Liver (tissue), 9 donors: ENCODE results near the gene SP1. TPM values are rescaled to one million over a fixed set of nuclear protein-coding genes. Genes with fewer than 3 reads are reported as not detected.

Source experiments
- DNase-seq: peaks from one replicate; pipeline ENCODE4 v3.0.0-alpha.2; 2017; ENCODE audit warnings: low spot score
- H3K27ac ChIP-seq, 2 donors: one replicate each; pipeline ENCODE4 v1.7.0; 2013; ENCODE audit warnings: inconsistent platforms in 2 of 2, low read length in 2 of 2, control low read depth in 1 of 2, low read depth in 1 of 2, mild to moderate bottlenecking in 1 of 2
- H3K27me3 ChIP-seq, 4 donors: one replicate each; pipeline versions ENCODE4 v1.6.1 to v1.7.0; 2013; ENCODE audit warnings: low read length in 3 of 4, inconsistent platforms in 1 of 4, mild to moderate bottlenecking in 1 of 4, moderate library complexity in 1 of 4; ENCODE audit not compliant: control insufficient read depth in 4 of 4, insufficient read depth in 4 of 4
- H3K36me3 ChIP-seq, 4 donors: one replicate each; pipeline versions ENCODE4 v1.6.1 to v1.7.0; 2013; ENCODE audit warnings: low read length in 3 of 4, mild to moderate bottlenecking in 3 of 4, low read depth in 1 of 4, moderate library complexity in 1 of 4; ENCODE audit not compliant: control insufficient read depth in 4 of 4, insufficient read depth in 3 of 4
- H3K4me1 ChIP-seq, 4 donors: one replicate each; pipeline versions ENCODE4 v1.6.1 to v1.7.0; 2013; ENCODE audit warnings: low read length in 3 of 4, mild to moderate bottlenecking in 3 of 4, moderate library complexity in 1 of 4; ENCODE audit not compliant: control insufficient read depth in 4 of 4, insufficient read depth in 4 of 4
- H3K4me3 ChIP-seq, 3 donors: one replicate each; pipeline versions ENCODE4 v1.6.1 to v1.7.0; 2013; ENCODE audit warnings: low read length in 3 of 3, control low read depth in 1 of 3, low read depth in 1 of 3, mild to moderate bottlenecking in 1 of 3
- H3K9ac ChIP-seq, 2 donors: one replicate each; pipeline ENCODE4 v1.7.0; 2013; ENCODE audit warnings: low read length in 2 of 2, mild to moderate bottlenecking in 2 of 2, moderate library complexity in 2 of 2, control low read depth in 1 of 2, low read depth in 1 of 2
- H3K9me3 ChIP-seq, 4 donors: one replicate each; pipeline versions ENCODE4 v1.6.1 to v1.7.0; 2013; ENCODE audit warnings: low read length in 3 of 4; ENCODE audit not compliant: control insufficient read depth in 4 of 4
- ATF3 ChIP-seq: IDR thresholded peaks from 2 replicates; pipeline ENCODE4 v1.6.1; 2016; ENCODE audit warnings: antibody characterized with exemption
- CTCF ChIP-seq: fragments of 150-350 bp; IDR thresholded peaks from 2 replicates; pipeline ENCODE4 v1.5.1; 2017; ENCODE audit warnings: improper control_type of control experiment, low read depth, low read length; ENCODE audit not compliant: missing input control
- EGR1 ChIP-seq, 2 donors: IDR thresholded peaks; 2 replicates each; pipeline ENCODE4 v1.6.1; 2016 to 2018; ENCODE audit warnings: antibody characterized with exemption in 2 of 2, low read depth in 2 of 2
- FOXA2 ChIP-seq: IDR thresholded peaks from 2 replicates; pipeline ENCODE4 v1.6.1; 2016; ENCODE audit warnings: antibody characterized with exemption
- GABPA ChIP-seq, 2 donors: IDR thresholded peaks in 1 of 2; conservative IDR thresholded peaks in 1 of 2; 2 replicates each; pipeline ENCODE4 v1.6.1; 2016; ENCODE audit warnings: antibody characterized with exemption in 2 of 2, mild to moderate bottlenecking in 1 of 2, moderate library complexity in 1 of 2
- HNF4A ChIP-seq, 2 donors: conservative IDR thresholded peaks; 2 replicates each; pipeline ENCODE4 v1.6.1; 2016; ENCODE audit warnings: antibody characterized with exemption in 2 of 2, mild to moderate bottlenecking in 2 of 2
- HNF4G ChIP-seq: IDR thresholded peaks from 2 replicates; pipeline ENCODE4 v1.6.1; 2016; ENCODE audit warnings: antibody characterized with exemption
- JUND ChIP-seq, 2 donors: IDR thresholded peaks; 2 replicates each; pipeline ENCODE4 v1.6.1; 2016; ENCODE audit warnings: antibody characterized with exemption in 2 of 2
- MAX ChIP-seq: IDR thresholded peaks from 2 replicates; pipeline ENCODE4 v1.6.1; 2016; ENCODE audit warnings: antibody characterized with exemption
- NR2F2 ChIP-seq: IDR thresholded peaks from 2 replicates; pipeline ENCODE4 v1.6.1; 2016; ENCODE audit warnings: antibody characterized with exemption
- REST ChIP-seq: IDR thresholded peaks from 2 replicates; pipeline ENCODE4 v1.6.1; 2016; ENCODE audit warnings: antibody characterized with exemption, mild to moderate bottlenecking
- RXRA ChIP-seq, 2 donors: IDR thresholded peaks; 2 replicates each; pipeline ENCODE4 v1.6.1; 2017 to 2018; ENCODE audit warnings: antibody characterized with exemption in 2 of 2, mild to moderate bottlenecking in 1 of 2
- SP1 ChIP-seq: IDR thresholded peaks from 2 replicates; pipeline ENCODE4 v1.6.1; 2018; ENCODE audit warnings: antibody characterized with exemption, mild to moderate bottlenecking
- YY1 ChIP-seq: IDR thresholded peaks from 2 replicates; pipeline ENCODE4 v1.6.1; 2016; ENCODE audit warnings: antibody characterized with exemption, mild to moderate bottlenecking
- ZBTB33 ChIP-seq: IDR thresholded peaks from 2 replicates; pipeline ENCODE4 v1.6.1; 2016; ENCODE audit warnings: antibody characterized with exemption
- WGBS: extraction: QIAGEN DNeasy Blood & Tissue Kit; methylation state at CpG from one replicate; pipeline ENCODE4 v1.1.7; 2013; 5-methylcytosine and 5-hydroxymethylcytosine counted together
- polyA plus RNA-seq, 2 donors: library from polyadenylated mRNA; stranded (reverse) in 1 of 2; unstranded in 1 of 2; fragments of 200-250 nt in 1 of 2; fragments of >200 nt in 1 of 2; fragmentation: Nextera tagmentation in 1 of 2; extraction: Ambion mirVana in 1 of 2; gene quantifications; one replicate each; pipeline versions ENCODE4 v1.2.1 to v1.2.3, GENCODE V29; 2013 to 2015
- total RNA-seq, 2 donors: library from RNA; depleted of rRNA; stranded (reverse); fragments of >200 nt; gene quantifications; one replicate each; pipeline ENCODE4 v1.2.3, GENCODE V29; 2014
- donor health status: healthy.
- donor health status: healthy.
- donor health status: healthy.
- donor health status: healthy.
- donor health status: healthy.

Gene SP1
- total and polyA plus RNA-seq, 4 donors = 3.8 to 36.5 (median 18.2) TPM

GRCh38 chr12:53347905-53348304 lies 32.1 kb upstream of the SP1 start:
- no peaks in the 10 kb centered on the region for H3K27me3 ChIP-seq
- no peaks in the 10 kb centered on the region for H3K9me3 ChIP-seq
- H3K4me3 ChIP-seq = no peak overlapping the region
- no peak overlapping the region for H3K9ac ChIP-seq
- H3K4me1 ChIP-seq = peaks cover 0 to 11% (median 5%) of the 10 kb centered on the region in 4 donors
- no peak overlapping the region for H3K27ac ChIP-seq
- WGBS = 89% methylated on average over 4 of the region's 4 CpGs
- TF ChIP-seq YY1 (no peak), REST (no peak), RXRA (IDR thresholded peaks at IDR 0.05) (no peak), FOXA2 (no peak), EGR1 (IDR thresholded peaks at IDR 0.05; ENCODE audit: low read depth in 2 of 2) (no peak), ATF3 (no peak), GABPA (IDR thresholded peaks at IDR 0.05 in 1 of 2, conservative IDR thresholded peaks at IDR 0.05 in 1 of 2) (no peak), MAX (no peak), ZBTB33 (no peak), JUND (IDR thresholded peaks at IDR 0.05) (no peak)
- no peaks in the 10 kb centered on the region for H3K36me3 ChIP-seq
- DNase-seq = no peak

- Histone ChIP-seq H3K9me3 (no peaks in the 10 kb centered on the region), H3K4me3 (no peak overlapping the region), H3K27me3 (no peaks in the 10 kb centered on the region), H3K4me1 (peaks cover 0 to 2% (median 0%) of the 10 kb centered on the region in 4 donors), H3K27ac (no peak overlapping the region), H3K9ac (no peak overlapping the region), H3K36me3 (no peaks in the 10 kb centered on the region)
- peak; percentile 83 for DNase-seq
- 58% methylated on average over 21 of the region's 21 CpGs for WGBS
- no peak for TF ChIP-seq HNF4A (conservative IDR thresholded peaks at IDR 0.05)
- no peak for TF ChIP-seq GABPA (IDR thresholded peaks at IDR 0.05 in 1 of 2, conservative IDR thresholded peaks at IDR 0.05 in 1 of 2)
- no peak for TF ChIP-seq HNF4G
- TF ChIP-seq JUND (IDR thresholded peaks at IDR 0.05) = no peak
- no peak for TF ChIP-seq REST
- TF ChIP-seq SP1 = no peak
- TF ChIP-seq ZBTB33 = no peak
- no peak for TF ChIP-seq RXRA (IDR thresholded peaks at IDR 0.05)
- peak; percentile 89 for TF ChIP-seq CTCF
- TF ChIP-seq NR2F2 = no peak
- TF ChIP-seq MAX = no peak
- no peak for TF ChIP-seq FOXA2
Observed at GRCh38 chr12:53352331-53353256, 27.4 kb upstream of the SP1 start.
